ENCODE data around the gene CYTL1.

DNA sequence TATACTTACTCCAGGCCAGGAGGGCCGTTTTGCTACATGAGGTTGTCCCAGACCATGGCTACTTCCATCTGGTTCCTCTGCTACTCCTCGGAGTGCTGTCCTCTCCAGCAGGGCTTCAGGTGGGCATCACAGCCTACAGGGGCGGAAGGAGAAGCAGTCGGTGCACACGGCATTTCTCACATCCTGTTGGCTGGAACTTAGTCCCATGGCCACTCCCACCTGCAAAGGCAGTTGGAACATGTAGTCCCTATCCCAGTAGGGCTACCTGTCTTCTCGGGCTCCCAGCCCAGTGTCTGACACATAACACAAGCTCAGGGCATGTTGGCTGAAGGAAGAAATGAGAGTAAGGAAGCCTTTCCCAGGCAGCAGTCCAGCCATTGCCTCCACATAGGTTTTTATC lies 24.3 kb upstream of the CYTL1 start:
- TF ChIP-seq, protein P1, sequence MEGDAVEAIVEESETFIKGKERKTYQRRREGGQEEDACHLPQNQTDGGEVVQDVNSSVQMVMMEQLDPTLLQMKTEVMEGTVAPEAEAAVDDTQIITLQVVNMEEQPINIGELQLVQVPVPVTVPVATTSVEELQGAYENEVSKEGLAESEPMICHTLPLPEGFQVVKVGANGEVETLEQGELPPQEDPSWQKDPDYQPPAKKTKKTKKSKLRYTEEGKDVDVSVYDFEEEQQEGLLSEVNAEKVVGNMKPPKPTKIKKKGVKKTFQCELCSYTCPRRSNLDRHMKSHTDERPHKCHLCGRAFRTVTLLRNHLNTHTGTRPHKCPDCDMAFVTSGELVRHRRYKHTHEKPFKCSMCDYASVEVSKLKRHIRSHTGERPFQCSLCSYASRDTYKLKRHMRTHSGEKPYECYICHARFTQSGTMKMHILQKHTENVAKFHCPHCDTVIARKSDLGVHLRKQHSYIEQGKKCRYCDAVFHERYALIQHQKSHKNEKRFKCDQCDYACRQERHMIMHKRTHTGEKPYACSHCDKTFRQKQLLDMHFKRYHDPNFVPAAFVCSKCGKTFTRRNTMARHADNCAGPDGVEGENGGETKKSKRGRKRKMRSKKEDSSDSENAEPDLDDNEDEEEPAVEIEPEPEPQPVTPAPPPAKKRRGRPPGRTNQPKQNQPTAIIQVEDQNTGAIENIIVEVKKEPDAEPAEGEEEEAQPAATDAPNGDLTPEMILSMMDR (IDR thresholded peaks at IDR 0.05), result no peak
- TF ChIP-seq POLR2AphosphoS5 (IDR thresholded peaks at IDR 0.05; ENCODE audit: insufficient read depth in 1 of 2, low read depth in 1 of 2) (no peak), POLR2A (IDR thresholded peaks at IDR 0.05) (no peak)

Data from vagina (tissue), 2 donors.